ENCODE results near the gene PHF19. TPM values are rescaled to one million over a fixed set of nuclear protein-coding genes. Genes with fewer than 3 reads are reported as not detected.

Gene PHF19
- polyA plus RNA-seq, 1 donor (not counting 4 experiments of a cell fraction or from before 2014, with no cell fraction given), result 11.7 TPM

DNA sequence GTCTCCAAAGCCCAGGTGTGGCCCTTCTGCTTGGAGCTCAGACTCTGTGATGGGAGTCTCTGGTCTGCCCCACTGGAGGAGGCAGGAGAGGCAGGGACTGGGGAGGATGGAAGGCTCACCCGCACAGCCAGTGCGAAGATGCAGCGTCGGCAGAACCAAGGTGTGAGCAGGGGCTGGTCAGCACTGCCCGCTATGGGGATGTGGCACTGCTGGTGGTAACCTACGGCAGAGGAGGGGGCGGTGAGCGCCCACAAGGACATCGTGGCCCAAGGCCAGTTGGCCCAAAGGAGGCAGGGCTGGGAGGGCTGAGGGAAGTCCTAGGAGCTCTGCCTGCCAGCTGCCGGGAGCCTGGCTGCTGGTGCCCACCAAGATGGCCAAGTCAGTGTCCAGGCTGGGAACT is 7.3 kb downstream of the PHF19 start:
- Histone ChIP-seq H3K79me2 (ENCODE audit: control insufficient read depth, insufficient read depth, low read length) (no peaks in the 10 kb centered on the region), H3K9me3 (ENCODE audit: control insufficient read depth, low read depth, low read length) (no peaks in the 10 kb centered on the region), H3K27me3 (ENCODE audit: control insufficient read depth, extremely low read depth, insufficient read depth, low read length) (no peaks in the 10 kb centered on the region), H4K20me1 (ENCODE audit: control insufficient read depth, extremely low read depth, insufficient read depth, low read length) (no peaks in the 10 kb centered on the region), H2AFZ (ENCODE audit: control insufficient read depth, low read length) (no peak overlapping the region), H3K36me3 (ENCODE audit: control insufficient read depth in 2 of 2, extremely low read depth in 1 of 2, insufficient read depth in 2 of 2, low read length in 2 of 2) (peaks cover 1 to 46% of the 10 kb centered on the region in 2 experiments), H3K4me3 (ENCODE audit: control insufficient read depth in 2 of 3, extremely low read depth in 1 of 3, insufficient read depth in 2 of 3, low read depth in 1 of 3, low read length in 3 of 3) (no peak overlapping the region), H3K27ac (ENCODE audit: control insufficient read depth, insufficient read depth, low read length) (no peak overlapping the region), H3K4me1 (ENCODE audit: control insufficient read depth, extremely low read depth, insufficient read depth, low read length) (peaks cover 28% of the 10 kb centered on the region), H3K9me1 (ENCODE audit: control insufficient read depth, extremely low read depth, insufficient read depth, low read length) (no peaks in the 10 kb centered on the region), H3K9ac (ENCODE audit: control insufficient read depth, extremely low read depth, insufficient read depth, low read length) (no peak overlapping the region), H3K4me2 (ENCODE audit: control insufficient read depth, extremely low read depth, insufficient read depth, low read depth, low read length) (peak overlapping the region; percentile 84)
- TF ChIP-seq EZH2 (IDR thresholded peaks at IDR 0.05; ENCODE audit: low read length), result no peak
- no peak for TF ChIP-seq CTCF (optimal IDR thresholded peaks at IDR 0.05 in 1 of 3, IDR thresholded peaks at IDR 0.05 in 1 of 3, conservative IDR thresholded peaks at IDR 0.05 in 1 of 3; ENCODE audit: extremely low read depth in 1 of 3, insufficient read depth in 2 of 3, low read length in 3 of 3)
- FAIRE-seq (no peak), DNase-seq (ENCODE audit: low read depth, low spot score) (no peak)
- dilution Hi-C loops (cut with MboI; ENCODE audit: extremely low pct_ligation_motif_present, low sequenced_read_pairs), result no loop called here

GRCh38 chr9:120869360-120869687 is 7.7 kb downstream of the PHF19 start:
- no peaks in the 10 kb centered on the region for H3K9me1 ChIP-seq (ENCODE audit: control insufficient read depth, extremely low read depth, insufficient read depth, low read length)
- TF ChIP-seq CTCF (optimal IDR thresholded peaks at IDR 0.05 in 1 of 3, IDR thresholded peaks at IDR 0.05 in 1 of 3, conservative IDR thresholded peaks at IDR 0.05 in 1 of 3; ENCODE audit: extremely low read depth in 1 of 3, insufficient read depth in 2 of 3, low read length in 3 of 3) (peak in 1 of 3 experiments; percentile 3), EZH2 (IDR thresholded peaks at IDR 0.05; ENCODE audit: low read length) (no peak)
- no peaks in the 10 kb centered on the region for H3K9me3 ChIP-seq (ENCODE audit: control insufficient read depth, low read depth, low read length)
- no peaks in the 10 kb centered on the region for H3K27me3 ChIP-seq (ENCODE audit: control insufficient read depth, extremely low read depth, insufficient read depth, low read length)
- H2AFZ ChIP-seq (ENCODE audit: control insufficient read depth, low read length), result peak overlapping the region; percentile 94
- DNase-seq (ENCODE audit: low read depth, low spot score), result no peak
- dilution Hi-C loops (cut with MboI; ENCODE audit: extremely low pct_ligation_motif_present, low sequenced_read_pairs), result no loop called here
- peak overlapping the region; percentile 50 to 70 (median 68) for H3K4me3 ChIP-seq (ENCODE audit: control insufficient read depth in 2 of 3, extremely low read depth in 1 of 3, insufficient read depth in 2 of 3, low read depth in 1 of 3, low read length in 3 of 3)
- no peaks in the 10 kb centered on the region for H3K79me2 ChIP-seq (ENCODE audit: control insufficient read depth, insufficient read depth, low read length)
- peak overlapping the region; percentile 62 for H3K9ac ChIP-seq (ENCODE audit: control insufficient read depth, extremely low read depth, insufficient read depth, low read length)
- H3K36me3 ChIP-seq (ENCODE audit: control insufficient read depth in 2 of 2, extremely low read depth in 1 of 2, insufficient read depth in 2 of 2, low read length in 2 of 2), result peaks cover 1 to 46% of the 10 kb centered on the region in 2 experiments
- no peaks in the 10 kb centered on the region for H4K20me1 ChIP-seq (ENCODE audit: control insufficient read depth, extremely low read depth, insufficient read depth, low read length)
- H3K4me1 ChIP-seq (ENCODE audit: control insufficient read depth, extremely low read depth, insufficient read depth, low read length), result peaks cover 26% of the 10 kb centered on the region
- peak overlapping the region; percentile 84 for H3K4me2 ChIP-seq (ENCODE audit: control insufficient read depth, extremely low read depth, insufficient read depth, low read depth, low read length)
- peak overlapping the region; percentile 47 for H3K27ac ChIP-seq (ENCODE audit: control insufficient read depth, insufficient read depth, low read length)
- no peak for FAIRE-seq
